OCI-LY1 (cell line): ENCODE measurements around the gene FOXA1.

Source experiments
- H2AFZ ChIP-seq: fragments of 200-600 bp; sonication (generic), shearing (Covaris generic); 2 replicates; pipeline ENCODE4 v1.6.0; 2014; ENCODE audit warnings: antibody characterized with exemption, mild to moderate bottlenecking, low read length
- H3F3A ChIP-seq: fragments of 200-600 bp; sonication (generic), shearing (Covaris generic); 2 replicates; pipeline ENCODE4 v1.6.0; 2014; ENCODE audit warnings: mild to moderate bottlenecking, antibody characterized with exemption, low read length, moderate library complexity; ENCODE audit not compliant: insufficient read depth
- H3K27ac ChIP-seq: fragments of 200-600 bp; sonication (generic); 2 replicates; pipeline ENCODE4 v1.5.1; 2014; ENCODE audit warnings: low read length, mixed run types, mild to moderate bottlenecking, low read depth; ENCODE audit not compliant: poor library complexity, severe bottlenecking
- H3K27me3 ChIP-seq: fragments of 200-600 bp; sonication (generic); 2 replicates; pipeline ENCODE4 v1.6.0; 2014; ENCODE audit warnings: antibody characterized with exemption, mild to moderate bottlenecking, low read length, moderate library complexity; ENCODE audit not compliant: insufficient read depth
- H3K36me3 ChIP-seq: fragments of 200-600 bp; sonication (generic); 2 replicates; pipeline ENCODE4 v1.6.1; 2014; ENCODE audit warnings: mild to moderate bottlenecking, antibody characterized with exemption, low read length, moderate library complexity, mixed read lengths; ENCODE audit not compliant: insufficient read depth
- H3K4me1 ChIP-seq: fragments of 200-600 bp; sonication (generic); 2 replicates; pipeline ENCODE4 v1.5.1; 2014; ENCODE audit warnings: mild to moderate bottlenecking, low read length, moderate library complexity; ENCODE audit not compliant: insufficient read depth, severe bottlenecking
- H3K4me2 ChIP-seq: fragments of 200-600 bp; sonication (generic), shearing (Covaris generic); 2 replicates; pipeline ENCODE4 v1.6.1; 2014; ENCODE audit warnings: low read length
- H3K4me3 ChIP-seq: fragments of 200-600 bp; sonication (generic); 2 replicates; pipeline ENCODE4 v1.5.1; 2014; ENCODE audit warnings: low read length, low read depth, mild to moderate bottlenecking, mixed read lengths; ENCODE audit not compliant: poor library complexity, severe bottlenecking
- H3K79me2 ChIP-seq: fragments of 200-600 bp; shearing (Covaris generic); 2 replicates; pipeline ENCODE4 v1.6.1; 2016; ENCODE audit warnings: mixed run types, low read length, mixed read lengths; ENCODE audit not compliant: insufficient read depth
- H3K9ac ChIP-seq: fragments of 200-600 bp; sonication (generic), shearing (Covaris generic); 2 replicates; pipeline ENCODE4 v1.6.1; 2014; ENCODE audit warnings: mild to moderate bottlenecking, low read length, mixed read lengths
- H3K9me2 ChIP-seq: fragments of 200-600 bp; sonication (generic), shearing (Covaris generic); 2 replicates; pipeline ENCODE4 v1.6.1; 2014; ENCODE audit warnings: low read depth, mild to moderate bottlenecking, low read length, mixed read lengths
- H3K9me3 ChIP-seq: fragments of 200-600 bp; shearing (Covaris generic); 2 replicates; pipeline ENCODE4 v1.6.1; 2014; ENCODE audit warnings: low read length, mixed read lengths
- H4K20me1 ChIP-seq: fragments of 200-600 bp; sonication (generic), shearing (Covaris generic); 2 replicates; pipeline ENCODE4 v1.6.0; 2016; ENCODE audit warnings: mild to moderate bottlenecking, low read length; ENCODE audit not compliant: insufficient read depth
- EZH2 ChIP-seq: fragments of 200-600 bp; sonication (generic), shearing (Covaris generic); IDR thresholded peaks from 2 replicates; pipeline ENCODE4 v1.8.0; 2017; ENCODE audit warnings: borderline replicate concordance, mixed run types, mild to moderate bottlenecking, antibody characterized with exemption, low read length, moderate library complexity, mixed read lengths
- TF ChIP-seq, protein P1 (sequence below): fragments of 200-600 bp; sonication (generic), shearing (Covaris generic); IDR thresholded peaks from 2 replicates; pipeline ENCODE4 v1.5.1; 2017; ENCODE audit warnings: mild to moderate bottlenecking, antibody characterized with exemption, low read length, moderate library complexity, mixed read lengths

FOXA1 gene

DNA sequence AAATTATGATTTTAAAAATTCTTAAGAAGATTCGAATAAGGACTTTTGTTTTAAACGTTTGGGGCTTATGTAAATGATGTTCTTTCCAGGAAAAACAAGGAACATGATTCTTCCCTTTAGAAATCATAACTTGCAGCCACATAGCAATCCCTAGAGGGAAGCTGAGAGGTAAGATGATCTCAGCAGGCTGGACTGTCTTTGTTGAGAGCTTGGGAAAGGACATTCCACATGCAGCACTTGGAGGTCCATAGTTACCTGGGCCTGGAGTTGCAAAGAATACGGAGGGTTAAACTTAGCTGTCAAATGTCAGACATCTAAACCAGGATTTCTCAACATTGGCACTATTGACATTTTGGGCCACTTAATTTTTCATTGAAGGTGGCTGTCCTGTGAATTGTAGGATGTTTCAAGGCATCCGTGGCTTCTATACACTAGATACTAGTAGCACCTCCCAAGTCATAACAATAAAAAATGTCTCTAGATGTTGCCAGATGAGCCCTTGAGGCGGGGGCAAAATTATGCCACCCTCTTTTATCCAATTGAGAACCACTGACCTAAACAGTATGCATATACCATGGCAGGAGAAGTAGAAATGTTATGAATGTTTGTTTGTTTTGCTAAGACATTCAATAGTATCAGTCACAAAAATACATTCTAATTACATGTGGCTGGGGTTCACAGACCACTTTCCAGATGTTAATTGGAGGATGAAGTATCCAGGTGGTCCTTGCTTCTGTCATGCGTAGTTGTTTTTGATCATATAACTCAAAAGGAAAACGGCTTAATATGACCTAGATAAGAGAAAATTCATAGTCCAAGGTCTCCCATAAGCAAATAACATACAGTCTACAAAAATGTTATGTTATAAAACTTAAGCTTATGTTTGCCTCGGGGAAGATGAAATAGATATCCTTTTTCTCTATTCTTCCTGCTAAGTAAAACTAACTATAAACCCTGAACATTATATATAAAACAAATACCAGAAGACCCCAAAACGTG, 30.8 kb upstream of the FOXA1 start:
- no peak overlapping the region for H3K4me3 ChIP-seq
- H3K36me3 ChIP-seq, result no peaks in the 10 kb centered on the region
- H4K20me1 ChIP-seq, result no peaks in the 10 kb centered on the region
- TF ChIP-seq, protein P1, sequence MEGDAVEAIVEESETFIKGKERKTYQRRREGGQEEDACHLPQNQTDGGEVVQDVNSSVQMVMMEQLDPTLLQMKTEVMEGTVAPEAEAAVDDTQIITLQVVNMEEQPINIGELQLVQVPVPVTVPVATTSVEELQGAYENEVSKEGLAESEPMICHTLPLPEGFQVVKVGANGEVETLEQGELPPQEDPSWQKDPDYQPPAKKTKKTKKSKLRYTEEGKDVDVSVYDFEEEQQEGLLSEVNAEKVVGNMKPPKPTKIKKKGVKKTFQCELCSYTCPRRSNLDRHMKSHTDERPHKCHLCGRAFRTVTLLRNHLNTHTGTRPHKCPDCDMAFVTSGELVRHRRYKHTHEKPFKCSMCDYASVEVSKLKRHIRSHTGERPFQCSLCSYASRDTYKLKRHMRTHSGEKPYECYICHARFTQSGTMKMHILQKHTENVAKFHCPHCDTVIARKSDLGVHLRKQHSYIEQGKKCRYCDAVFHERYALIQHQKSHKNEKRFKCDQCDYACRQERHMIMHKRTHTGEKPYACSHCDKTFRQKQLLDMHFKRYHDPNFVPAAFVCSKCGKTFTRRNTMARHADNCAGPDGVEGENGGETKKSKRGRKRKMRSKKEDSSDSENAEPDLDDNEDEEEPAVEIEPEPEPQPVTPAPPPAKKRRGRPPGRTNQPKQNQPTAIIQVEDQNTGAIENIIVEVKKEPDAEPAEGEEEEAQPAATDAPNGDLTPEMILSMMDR, result no peak
- no peak for TF ChIP-seq EZH2
- H3K9ac ChIP-seq, result no peak overlapping the region
- H3K79me2 ChIP-seq, result no peaks in the 10 kb centered on the region
- no peaks in the 10 kb centered on the region for H3K27me3 ChIP-seq
- H3K9me3 ChIP-seq, result no peaks in the 10 kb centered on the region
- H3K9me2 ChIP-seq, result no peaks in the 10 kb centered on the region
- H2AFZ ChIP-seq, result no peak overlapping the region
- no peaks in the 10 kb centered on the region for H3F3A ChIP-seq
- H3K27ac ChIP-seq, result no peak overlapping the region
- no peak overlapping the region for H3K4me2 ChIP-seq
- H3K4me1 ChIP-seq, result no peaks in the 10 kb centered on the region

DNA sequence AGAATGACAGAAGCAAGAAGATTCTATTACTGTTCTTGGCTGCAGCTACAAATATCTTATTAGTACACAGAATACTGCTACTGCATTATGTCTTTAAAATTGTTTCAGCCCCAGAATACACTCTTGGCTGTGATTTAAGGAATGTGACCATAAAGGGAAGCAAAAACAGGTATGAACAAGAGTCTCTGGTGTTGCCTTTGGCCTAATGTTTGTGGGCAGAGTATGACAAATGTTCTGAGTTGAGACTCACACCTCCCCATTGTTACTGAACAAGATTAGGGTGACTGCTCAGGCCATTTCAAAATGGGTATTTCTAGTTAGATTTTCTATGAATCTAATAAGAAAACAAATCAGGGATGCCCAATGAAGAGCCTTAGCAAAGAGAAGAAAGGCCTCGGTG, 28.9 kb upstream of the FOXA1 start:
- H3K9ac ChIP-seq, result no peak overlapping the region
- no peak overlapping the region for H3K4me2 ChIP-seq
- H2AFZ ChIP-seq, result no peak overlapping the region
- H3K9me2 ChIP-seq, result no peaks in the 10 kb centered on the region
- H3K4me1 ChIP-seq, result no peaks in the 10 kb centered on the region
- H3K4me3 ChIP-seq, result no peak overlapping the region
- no peaks in the 10 kb centered on the region for H3K9me3 ChIP-seq
- no peaks in the 10 kb centered on the region for H3K27me3 ChIP-seq
- no peak for TF ChIP-seq EZH2
- TF ChIP-seq, protein P1, result no peak
- no peak overlapping the region for H3K27ac ChIP-seq
- no peaks in the 10 kb centered on the region for H4K20me1 ChIP-seq
- H3K79me2 ChIP-seq, result no peaks in the 10 kb centered on the region
- H3K36me3 ChIP-seq, result no peaks in the 10 kb centered on the region
- H3F3A ChIP-seq, result no peaks in the 10 kb centered on the region

DNA sequence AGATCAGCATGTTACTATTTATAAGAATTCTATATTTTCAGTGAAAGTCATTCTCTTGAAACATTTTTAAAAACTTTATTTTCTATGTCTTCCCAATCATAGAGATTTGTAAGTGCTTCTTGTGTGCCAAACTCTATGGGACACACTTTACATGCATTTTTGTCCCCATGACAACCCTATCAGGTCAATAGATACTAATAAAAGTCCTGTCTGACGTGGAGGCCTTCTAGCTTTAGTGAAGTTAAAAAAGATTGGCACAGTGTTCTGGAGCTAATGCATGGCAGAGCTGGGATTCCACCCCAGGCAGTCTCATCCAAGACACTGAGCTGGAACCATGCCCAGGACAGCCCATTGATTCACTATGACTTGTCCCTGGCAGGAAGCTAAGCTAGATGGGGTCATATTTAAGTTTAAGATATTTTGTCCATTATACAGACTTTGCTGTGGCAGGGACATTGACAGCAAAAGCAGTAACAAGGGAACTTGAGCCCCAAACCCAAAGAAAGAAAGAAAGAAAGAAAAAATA, 28.4 kb upstream of the FOXA1 start:
- no peaks in the 10 kb centered on the region for H3K9me3 ChIP-seq
- no peaks in the 10 kb centered on the region for H3K36me3 ChIP-seq
- no peak for TF ChIP-seq EZH2
- TF ChIP-seq, protein P1, result no peak
- H3K9me2 ChIP-seq, result no peaks in the 10 kb centered on the region
- H4K20me1 ChIP-seq, result no peaks in the 10 kb centered on the region
- no peaks in the 10 kb centered on the region for H3K27me3 ChIP-seq
- no peaks in the 10 kb centered on the region for H3K79me2 ChIP-seq
- H3K9ac ChIP-seq, result no peak overlapping the region
- no peaks in the 10 kb centered on the region for H3F3A ChIP-seq
- no peak overlapping the region for H2AFZ ChIP-seq
- H3K27ac ChIP-seq, result no peak overlapping the region
- H3K4me1 ChIP-seq, result no peaks in the 10 kb centered on the region
- H3K4me2 ChIP-seq, result no peak overlapping the region
- H3K4me3 ChIP-seq, result no peak overlapping the region
